NCI-H82 (cell line): ENCODE data around the gene NOTCH4.

Source experiments
- DNase-seq: peaks from one replicate; lab custom pipeline; 2025; lab: John Stamatoyannopoulos, UW

Gene NOTCH4

GRCh38 chr6:32163559-32164258 lies 60.2 kb downstream of the NOTCH4 start:
- no peak for DNase-seq

GRCh38 chr6:32158052-32158451 lies 65.8 kb downstream of the NOTCH4 start:
- no peak for DNase-seq

GRCh38 chr6:32156891-32157290 lies 67.0 kb downstream of the NOTCH4 start:
- no peak for DNase-seq

DNA sequence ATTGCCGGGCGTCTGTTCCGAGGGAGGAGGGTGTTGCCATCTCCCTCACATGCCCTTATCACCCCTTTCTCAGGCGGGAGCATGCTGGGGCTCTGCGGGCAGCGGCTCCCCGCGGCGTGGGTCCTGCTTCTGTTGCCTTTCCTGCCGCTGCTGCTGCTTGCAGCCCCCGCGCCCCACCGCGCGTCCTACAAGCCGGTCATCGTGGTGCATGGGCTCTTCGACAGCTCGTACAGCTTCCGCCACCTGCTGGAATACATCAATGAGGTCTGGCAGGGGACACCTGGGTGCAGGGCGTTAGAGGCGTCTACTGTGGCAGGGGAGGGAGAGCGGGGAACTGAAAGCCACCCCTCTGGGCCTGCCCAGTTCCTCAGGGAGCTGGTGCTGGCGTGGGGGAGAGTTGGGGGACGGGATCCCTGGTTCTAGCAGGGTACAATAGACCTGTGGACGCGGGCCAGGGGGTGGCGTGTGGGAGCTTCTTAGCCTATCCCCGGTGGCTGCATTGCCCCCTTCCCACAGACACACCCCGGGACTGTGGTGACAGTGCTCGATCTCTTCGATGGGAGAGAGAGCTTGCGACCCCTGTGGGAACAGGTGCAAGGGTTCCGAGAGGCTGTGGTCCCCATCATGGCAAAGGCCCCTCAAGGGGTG lies 69.2 kb downstream of the NOTCH4 start:
- peak; percentile 91 for DNase-seq

DNA sequence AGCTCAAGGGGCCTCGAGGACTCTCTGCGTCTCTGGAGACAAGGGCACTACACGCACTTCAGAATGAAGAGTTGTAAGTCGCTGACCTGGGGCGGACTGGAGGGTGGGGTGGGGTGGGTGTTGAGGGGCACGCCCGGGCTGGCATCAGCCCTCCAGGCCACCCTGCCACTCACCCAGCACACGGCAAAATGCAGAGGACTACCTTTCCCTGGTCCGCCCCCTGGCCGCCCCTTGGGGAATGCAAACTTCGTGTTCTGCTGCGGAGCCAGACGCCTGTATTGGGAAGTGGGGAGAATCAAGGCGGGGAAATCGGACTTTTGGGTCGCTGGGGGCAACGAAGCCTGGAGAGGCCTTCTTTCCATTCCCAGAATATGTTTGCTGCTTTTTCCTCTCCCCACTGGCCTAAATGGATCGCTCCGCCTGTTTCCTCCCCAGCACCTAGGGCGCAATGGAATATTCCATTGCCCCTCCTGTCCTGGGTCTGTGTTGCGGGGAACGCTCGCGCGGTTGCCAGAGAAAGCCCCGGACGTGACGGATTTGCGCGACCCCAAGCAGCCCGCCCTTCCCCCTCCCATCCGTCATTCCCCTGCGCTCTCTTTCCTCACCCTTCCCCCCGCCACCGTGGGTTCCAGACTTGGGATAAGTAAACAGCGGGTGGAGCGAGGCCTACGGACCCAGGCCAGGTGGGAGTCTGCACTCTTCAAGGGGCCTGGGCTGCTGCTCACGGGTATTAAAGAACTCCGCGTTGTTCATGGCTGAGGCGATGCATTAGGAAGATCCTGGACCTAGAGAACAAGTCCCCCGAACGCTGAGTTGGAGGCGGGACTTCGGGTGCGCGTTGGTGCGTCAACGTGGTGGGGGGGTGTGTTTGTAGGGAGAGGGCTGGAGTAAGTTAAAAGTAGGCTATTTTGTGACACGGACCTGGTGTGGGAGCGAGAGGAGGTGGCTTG lies 70.0 kb downstream of the NOTCH4 start, which contains the start of gene PPT2:
Gene PPT2, plus strand, starts transcription at position 578 of the 950 bp plus-strand sequence. CDS start 454 bp downstream, outside the sequence.
- DNase-seq, result peak; percentile 96

GRCh38 chr6:32152769-32153563 lies 70.9 kb downstream of the NOTCH4 start:
- DNase-seq, result peak; percentile 85

GRCh38 chr6:32151863-32152768 lies 71.8 kb downstream of the NOTCH4 start, which contains the start of gene PRRT1:
TSS of gene PRRT1 (minus strand) at chr6:32151939. CDS start at chr6:32151827, 112 bp downstream.
- peak; percentile 75 for DNase-seq

DNA sequence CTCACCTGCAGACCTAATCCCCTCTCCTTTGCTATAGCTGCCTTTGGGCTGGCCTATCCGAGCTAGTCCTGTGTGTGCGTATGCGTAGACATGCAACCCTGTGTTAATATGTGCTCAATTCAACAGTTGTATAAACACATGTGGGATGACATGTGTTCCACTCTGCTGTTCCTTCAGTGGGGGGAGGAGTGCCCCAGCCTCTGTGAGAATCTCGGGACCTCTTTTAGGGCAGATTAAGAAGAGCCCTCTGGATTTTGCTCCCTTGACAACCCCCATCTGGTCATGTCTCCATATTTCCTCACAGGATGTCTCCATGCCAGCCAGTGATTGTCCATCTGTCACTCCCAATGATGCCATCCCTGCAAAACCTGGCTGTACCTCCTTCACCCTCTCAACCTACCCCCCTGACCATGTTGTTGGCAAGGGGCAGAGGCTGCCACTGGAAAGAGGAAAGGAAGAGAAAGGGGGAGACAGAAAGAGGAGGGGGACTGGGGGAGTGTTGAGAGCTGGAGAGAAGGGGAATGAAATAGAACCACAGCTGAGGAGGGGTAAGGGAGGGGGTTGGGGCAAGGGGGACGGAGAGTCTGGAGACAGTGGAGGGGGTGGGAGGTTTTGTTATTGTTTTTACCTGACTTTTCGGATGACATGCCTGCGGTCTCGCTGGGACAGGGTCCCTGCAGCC lies 72.5 kb downstream of the NOTCH4 start:
- DNase-seq, result peak; percentile 94

DNA sequence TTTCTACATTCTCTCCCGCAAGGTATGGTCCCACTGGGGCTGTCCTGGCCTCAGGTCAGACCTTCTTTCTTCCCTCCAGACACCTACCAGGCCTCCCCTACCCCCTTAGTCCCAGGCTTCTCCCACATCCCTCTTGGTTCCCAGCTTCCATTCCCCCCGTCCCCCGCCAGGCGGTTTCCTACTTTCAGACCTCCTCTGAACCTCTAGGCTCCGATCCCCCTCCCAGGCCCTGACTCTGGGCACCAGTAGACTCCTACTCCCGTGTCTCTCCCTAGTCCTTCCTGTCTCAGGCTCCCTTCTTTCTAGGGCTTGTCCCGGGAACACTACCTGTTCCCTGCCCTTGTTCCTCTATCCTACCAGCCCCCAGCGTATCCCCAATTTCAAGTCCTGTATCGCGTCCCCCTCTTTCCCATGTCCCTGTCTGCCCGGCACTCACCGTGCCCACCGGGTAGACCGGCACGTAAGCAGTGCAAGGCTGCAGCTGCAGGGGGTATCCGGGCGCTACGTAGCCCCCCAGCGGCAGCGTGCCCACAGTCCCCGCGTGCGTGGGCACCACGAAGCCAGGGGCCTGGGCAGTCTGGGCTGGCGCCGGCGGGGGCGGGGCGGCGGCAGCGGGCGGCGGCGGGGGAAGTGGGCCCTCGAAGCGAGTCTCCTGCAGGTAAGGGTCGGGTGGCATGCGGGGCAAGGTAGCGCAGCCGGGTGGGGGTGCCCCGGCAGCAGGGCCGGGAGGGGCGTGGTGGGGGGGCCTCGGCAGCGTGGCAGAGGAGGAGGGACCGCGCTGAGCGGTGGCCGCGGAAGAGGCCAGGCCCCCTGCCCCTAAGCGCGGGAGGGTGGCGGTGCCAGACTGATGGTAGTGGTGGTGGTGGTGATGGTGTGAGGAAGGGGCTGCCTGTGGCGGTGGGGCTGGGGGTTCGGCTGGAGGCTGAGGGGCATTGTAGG lies 73.7 kb downstream of the NOTCH4 start:
- no peak for DNase-seq

- DNase-seq, result no peak
Observed at GRCh38 chr6:32149092-32149755, 74.6 kb downstream of the NOTCH4 start.

GRCh38 chr6:32148289-32149091 lies 75.4 kb downstream of the NOTCH4 start:
- no peak for DNase-seq

GRCh38 chr6:32147401-32148132 lies 76.3 kb downstream of the NOTCH4 start:
- no peak for DNase-seq

DNA sequence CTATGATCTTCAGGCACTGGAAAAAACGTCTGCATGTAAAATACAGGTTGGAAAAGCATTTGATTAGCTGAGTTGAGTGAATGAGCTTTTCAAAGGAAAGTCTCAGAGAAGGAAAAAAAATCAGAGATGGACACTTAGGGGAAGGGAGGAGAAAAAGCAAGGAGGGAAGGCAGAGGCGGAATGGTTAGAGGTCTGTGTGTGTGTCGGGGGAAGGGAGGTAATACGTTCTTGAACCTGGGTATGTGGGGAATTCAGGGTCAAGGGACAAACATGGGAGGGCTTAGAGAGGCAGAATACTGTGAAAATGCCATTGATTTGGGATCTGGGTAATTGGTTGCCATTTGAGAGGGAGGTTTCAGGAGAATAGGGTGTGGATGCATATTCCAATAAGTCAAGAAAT lies 77.2 kb downstream of the NOTCH4 start:
- DNase-seq, result no peak

GRCh38 chr6:32146287-32146686 lies 77.6 kb downstream of the NOTCH4 start:
- no peak for DNase-seq
